Stimulated activated CD4-positive, alpha-beta T cell treated with anti-CD3 and anti-CD28 coated beads, Interleukin-4, amount 100 ng/mL, for 24 hours (primary cell): ENCODE measurements around the gene EIF4E.
A peak's percentile ranks its signal among the peaks of the same experiment; 100 is the strongest.
"Not testable (repeated sequence)": the region's sequence is repeated elsewhere in the genome, so short reads cannot be mapped to it uniquely, and the experiment has no call there.

ENCODE experiments used
- DNase-seq: peaks from one replicate; pipeline ENCODE4 v3.0.0-alpha.2; 2020

The EIF4E gene

DNA sequence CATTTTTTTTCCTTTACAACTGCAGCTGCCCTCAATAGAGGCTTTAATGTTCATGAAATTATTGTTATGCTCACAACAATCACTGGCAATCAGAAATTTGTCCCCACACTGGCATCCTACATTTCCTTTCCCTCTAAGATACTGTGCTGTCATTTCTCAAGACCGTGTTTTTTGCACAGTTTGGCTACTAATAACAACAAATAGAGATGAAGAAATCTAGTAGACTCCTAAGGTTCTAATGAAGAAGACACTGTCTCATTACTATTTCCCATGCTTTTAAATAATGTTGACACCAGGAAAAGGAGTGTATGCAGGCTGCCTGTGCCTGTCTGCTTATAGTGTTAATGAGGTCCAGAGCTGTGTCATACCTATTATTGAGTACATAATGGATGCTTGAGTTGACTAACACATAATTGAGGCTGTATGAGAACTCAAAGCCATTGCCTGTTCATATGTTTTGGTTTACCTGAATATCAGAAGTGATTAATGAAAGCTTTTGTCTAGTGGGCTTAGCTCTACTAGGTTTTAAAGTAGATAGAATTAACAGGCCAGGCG lies 1.5 kb upstream of the EIF4E start:
- no peak for DNase-seq

DNA sequence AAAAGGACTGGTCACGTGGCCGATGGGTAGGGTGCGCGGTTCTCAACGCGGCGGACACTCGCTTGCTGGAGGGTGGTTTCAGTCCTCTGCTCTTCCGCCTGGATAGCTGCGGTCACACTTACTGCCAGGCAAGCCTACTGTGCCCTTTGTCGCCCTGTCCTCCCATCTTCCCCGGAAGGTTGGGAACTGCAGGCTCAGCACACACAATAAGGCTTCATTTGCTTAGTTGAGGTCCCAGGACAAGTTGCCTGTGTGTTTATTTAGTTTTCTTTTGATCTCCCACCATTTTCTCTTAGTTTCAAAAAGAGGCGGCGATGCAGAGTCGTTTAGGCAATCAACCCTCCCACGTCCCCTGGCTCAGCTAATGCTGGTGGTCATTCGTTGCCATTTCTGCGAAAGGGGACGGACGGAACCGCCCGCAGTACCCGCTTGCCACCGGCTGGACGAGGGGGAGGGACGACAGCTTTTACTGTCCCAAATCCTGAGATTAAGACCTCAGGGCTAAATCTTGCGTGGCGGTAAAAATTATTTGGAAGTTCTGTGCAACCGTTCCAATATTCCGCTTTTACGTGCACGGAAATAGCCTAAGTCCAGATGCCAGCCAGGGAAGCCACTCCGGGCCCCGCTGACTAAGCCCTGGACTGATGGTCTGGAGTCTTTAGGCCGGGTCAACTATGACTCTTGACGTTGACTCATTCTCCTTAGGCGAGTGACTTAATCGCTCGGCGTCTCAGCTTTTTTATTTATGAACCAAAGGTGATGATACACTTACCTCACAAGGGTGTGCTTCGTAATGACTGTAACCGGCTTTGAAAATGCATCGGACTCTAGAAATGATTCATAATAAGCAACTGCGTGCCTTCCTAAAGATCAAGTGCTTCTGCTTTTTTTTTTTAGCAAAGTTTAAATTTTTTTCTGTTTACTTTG lies 671 bp upstream of the EIF4E start:
- peak; percentile 69 for DNase-seq

DNA sequence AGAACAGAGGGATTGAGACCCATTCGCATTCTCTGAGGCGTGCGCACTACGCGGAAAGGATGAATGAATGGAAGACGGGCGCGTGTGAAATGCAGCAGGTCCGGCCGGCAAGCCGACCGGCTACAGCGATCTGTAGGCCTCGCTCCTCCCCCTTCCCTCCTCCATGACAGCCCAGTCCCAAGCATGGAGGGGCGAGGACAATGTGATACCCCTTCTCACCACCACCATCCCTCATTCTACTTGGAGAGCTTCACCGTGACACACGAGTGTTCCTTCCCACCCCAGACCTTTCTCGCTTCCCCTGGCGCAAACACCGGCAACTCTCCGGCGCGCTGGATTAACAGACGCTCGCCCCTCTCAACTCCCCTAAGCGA lies 815 bp downstream of the EIF4E start:
- peak; percentile 79 for DNase-seq

DNA sequence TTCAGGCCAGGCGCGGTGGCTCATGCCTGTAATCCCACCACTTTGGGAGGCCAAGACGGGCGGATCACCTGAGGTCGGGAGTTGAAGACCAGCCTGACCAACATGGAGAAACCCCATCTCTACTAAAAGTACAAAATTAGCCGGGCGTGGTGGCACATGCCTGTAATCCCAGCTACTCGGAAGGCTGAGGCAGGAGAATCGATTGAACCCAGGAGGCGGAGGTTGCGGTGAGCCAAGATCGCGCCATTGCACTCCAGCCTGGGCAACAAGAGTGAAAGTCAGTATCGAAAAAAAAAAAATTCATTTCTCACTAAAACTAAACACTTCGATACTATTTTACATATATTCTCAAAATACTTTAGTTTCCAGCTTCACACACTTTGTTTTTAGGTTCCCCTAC lies 2.7 kb downstream of the EIF4E start:
- DNase-seq: not testable (repeated sequence)

DNA sequence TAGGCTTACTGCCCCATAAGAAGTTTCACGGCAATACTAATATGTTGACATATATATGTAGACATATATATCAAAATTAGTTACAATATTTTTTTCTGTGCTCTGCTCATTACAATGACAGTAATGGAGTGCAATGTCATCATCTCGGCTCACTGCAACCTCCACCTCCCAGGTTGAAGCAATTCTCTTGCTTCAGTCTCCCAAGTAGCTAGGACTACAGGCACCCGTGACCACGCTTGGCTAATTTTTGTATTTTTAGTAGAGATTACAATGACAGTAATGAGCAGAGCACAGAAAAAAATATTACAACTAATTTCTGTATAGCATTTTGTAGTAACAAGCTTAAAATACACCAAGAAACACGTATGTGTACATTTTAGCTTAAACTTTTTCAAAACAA lies 7.6 kb downstream of the EIF4E start:
- no peak for DNase-seq

DNA sequence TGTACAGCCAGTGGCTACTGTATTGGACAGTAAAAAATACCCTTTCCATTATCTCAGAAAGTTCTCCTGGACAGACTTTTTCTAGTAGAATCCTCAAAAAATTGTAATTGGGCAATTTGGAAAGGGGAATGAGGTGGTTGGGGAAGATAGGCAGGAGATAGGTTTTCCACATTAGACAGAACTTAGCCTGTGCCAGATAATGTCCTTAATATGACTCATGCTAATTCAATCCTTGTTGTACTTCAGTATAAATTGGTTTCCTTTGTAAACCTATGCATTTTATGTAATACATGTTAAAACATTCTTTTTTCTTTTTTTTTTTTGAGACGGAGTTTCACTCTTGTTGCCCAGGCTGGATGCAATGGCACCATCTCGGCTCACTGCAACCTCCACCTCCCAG lies 8.9 kb downstream of the EIF4E start:
- no peak for DNase-seq

DNA sequence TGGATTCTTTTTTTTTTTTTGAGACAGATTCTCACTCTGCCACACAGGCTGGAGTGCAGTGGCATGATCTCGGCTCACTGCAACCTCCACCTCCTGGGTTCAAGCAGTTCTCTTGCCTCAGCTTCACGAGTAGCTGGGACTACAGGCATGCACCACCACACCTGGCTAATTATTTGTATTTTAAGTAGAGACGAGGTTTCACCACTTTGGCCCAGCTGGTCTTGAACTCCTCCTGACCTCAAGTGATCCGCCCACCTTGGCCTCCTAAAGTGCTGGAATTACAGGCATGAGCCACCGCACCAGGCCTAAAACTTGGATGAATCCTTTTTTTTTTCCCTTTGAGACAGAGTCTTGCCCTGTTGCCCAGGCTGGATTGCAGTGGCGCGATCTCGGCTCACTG lies 18.2 kb downstream of the EIF4E start:
- not testable (repeated sequence) for DNase-seq

DNA sequence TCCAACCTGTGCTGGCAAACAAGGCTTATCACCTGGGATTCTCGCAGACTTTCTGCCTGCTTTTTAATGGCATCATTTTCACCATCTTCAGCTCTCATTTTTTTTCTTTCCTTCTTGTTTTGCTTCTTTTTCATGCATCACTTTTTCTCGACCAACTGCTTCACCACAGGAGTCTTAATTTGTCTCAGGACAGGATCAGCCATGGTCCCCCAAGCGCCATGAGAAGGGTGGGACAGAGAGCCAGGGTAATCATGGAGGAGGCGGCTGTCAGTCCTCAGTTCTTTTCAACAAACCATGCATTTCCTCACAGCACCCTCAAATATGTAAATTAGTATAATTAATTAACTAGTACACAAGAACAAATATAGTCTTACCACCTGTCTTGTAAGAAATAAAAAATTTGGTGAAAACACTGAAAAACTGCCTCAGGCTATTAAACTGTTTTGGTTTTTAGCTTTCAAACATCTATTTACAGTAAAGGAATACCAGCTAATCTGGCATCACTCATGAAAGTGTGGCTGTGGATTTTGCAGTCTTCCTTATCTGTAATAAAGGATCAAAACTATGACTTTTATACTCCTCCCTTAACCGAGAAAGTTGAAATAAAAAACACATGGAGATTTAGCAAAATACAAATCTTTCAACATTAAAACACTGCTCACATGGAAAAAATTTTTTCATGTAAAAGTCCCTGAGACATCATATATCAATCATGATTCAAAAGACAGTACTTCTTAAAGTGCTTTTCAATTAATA lies 19.1 kb downstream of the EIF4E start:
- no peak for DNase-seq

DNA sequence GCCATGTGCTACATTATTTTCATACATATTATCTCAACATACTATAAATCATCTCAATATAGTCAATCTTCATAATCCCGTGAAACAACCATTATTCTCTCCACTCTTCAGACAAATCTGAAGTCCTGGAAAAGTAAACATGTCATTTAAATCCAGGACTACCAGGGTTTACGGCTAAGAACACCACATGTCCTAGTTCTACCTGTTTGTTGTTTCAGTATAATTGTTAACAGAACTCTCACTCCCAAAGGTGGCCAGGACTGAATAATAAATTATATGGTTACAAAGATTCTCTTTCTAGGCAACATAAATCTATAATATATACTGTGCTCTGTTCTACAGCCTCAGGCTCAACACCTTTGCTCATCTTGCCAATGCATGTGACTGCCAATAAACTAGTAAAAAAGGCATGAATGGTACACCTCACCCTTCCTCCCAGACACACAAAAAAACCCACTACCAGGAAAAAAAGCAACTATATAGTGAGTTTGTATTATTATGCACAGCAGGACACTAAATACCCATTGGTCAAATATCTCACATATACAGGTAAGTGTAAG lies 20.1 kb downstream of the EIF4E start:
- no peak for DNase-seq

DNA sequence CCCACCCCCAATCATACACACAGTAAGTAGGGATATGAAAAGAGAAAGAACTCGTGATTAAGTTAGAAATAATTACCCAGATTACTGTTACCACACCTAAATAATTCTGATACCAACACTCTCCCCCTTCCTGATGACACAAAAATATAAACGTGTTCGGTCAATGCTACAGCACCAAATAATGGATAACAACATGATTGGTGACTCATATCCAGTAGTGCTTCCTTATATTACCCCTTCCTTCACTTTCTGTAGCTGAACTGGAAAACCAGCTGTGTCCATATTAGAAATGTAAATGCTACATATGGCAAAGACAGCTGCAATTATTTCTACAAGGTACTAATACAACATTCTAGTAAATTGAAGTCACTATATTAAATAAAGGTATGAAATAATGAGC lies 20.8 kb downstream of the EIF4E start:
- DNase-seq: no peak

DNA sequence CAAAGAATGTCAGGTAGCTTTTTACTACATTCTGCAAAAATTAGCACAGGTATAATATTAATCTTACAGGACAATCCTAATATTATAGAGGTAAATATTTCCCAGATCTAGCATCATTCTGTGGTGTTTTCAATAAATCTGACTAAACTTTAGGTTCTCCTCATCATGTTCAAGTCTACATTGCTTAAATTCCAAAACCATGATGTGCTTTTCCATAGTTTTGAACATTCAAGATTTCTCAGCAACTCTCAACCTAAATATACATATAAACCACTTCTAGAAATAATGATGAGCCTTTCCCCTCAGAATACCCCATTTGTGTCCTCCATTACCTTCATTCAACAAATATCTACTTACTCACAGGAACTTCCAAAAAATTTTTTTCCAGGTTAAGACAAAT lies 23.1 kb downstream of the EIF4E start:
- DNase-seq: no peak

DNA sequence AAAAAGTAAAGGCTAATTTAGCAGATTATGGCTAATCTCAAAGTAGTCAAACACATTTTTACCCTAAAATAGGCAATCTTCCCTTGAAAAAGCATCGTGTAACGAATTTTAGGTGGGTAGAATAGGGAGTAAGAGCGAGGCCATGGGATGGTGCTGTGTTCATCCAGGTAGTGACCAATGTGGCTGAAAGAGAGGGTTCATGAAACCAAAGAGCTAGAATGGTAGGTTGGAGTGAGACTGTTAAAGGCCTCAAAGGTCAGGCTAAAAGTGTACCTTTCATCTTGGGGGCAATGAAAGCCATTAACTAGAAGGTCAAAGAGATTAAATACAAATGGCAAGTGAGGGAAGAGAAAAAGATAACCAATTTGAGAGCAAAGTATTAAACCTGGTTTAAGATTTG lies 23.6 kb downstream of the EIF4E start:
- DNase-seq: no peak

DNA sequence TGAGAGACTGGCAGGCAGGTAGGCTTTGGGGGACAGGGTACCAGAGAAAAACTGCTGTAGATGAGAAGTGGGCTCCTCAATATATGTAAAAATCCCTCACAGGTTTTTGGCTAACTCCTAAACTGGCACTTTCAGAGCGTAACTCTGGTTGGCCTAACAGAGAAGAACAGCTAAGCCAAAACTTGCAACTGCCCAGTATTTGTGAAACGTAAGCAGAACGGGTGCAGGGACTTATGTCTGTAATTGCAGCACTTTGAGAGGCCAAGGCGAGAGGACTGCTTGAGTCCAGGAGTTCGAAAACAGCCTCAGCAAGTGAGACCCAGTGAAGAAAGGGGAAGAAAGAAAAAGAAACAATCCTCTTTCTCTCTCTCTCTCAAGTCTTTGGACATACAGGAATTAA lies 25.0 kb downstream of the EIF4E start:
- no peak for DNase-seq

DNA sequence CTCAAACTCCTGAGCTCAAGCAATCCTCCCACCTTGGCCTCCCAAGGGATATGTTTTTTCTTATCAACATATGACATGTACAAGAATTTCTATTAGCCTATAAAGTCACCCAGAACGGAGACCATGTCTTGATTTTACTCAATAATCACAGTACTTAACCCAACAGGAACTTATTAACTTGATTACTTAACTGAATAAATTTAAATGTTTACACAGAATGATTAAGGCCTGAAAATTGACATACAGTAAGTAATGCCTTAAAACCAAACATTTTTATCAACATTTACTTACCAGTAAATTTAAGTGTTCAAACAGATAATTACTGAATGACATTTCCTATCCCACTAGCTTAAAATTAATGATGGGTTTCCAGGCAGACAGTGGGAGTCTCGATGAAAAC lies 25.4 kb downstream of the EIF4E start:
- DNase-seq: no peak

DNA sequence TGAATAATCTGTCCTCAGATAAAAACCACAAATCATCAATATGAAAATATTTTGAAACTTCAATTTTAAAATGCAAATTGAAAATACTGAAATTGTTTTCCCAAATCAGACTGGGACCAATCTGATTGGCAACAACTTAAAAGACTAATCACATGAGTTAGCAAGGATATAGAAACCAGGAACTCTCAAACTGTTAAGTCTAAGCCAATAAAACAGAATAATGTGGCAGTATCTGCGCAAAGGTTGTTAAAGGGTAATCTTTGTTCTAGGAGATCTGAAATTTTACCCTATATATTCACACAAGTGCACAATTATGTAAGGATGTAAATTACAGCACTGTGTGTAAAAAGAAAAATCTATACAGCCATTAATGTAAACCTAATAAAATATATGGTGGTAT lies 29.7 kb downstream of the EIF4E start:
- DNase-seq: no peak

DNA sequence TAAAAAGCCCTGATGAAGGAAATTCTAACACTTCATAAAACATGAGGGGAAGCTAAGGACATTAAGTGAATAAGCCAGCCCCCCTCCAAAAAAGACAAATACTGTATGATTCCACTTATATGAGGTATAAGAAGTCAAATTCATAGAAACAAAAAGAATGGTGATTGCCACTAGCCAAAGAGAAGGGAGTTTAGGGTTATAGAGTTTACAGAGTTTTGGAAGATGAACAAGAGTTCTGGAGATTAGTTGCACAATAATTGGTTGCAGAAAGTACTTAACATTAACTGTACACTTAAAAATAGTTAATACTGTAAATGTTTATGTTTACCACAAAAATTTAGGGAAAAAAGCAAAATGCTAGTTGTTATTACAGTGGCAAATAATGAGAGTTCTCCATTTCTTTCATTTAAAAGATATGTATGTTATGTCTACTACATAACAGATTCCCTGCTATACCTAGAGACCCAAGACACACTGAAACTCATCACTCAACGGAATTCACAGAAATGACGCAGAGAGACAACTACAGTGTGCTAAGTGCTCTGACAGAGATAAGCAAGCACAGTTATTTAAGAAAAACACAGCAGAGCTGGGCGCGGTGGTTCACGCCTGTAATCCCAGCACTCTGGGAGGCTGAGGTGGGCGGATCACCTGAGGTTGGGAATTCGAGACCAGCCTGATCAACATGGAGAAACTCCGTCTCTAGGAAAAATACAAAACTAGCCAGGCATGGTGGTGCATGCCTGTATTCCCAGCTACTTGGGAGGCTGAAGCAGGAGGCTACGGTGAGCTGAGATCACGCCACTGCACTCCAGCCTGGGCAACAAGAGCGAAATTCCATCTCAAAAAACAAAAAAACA lies 37.2 kb downstream of the EIF4E start:
- no peak for DNase-seq

DNA sequence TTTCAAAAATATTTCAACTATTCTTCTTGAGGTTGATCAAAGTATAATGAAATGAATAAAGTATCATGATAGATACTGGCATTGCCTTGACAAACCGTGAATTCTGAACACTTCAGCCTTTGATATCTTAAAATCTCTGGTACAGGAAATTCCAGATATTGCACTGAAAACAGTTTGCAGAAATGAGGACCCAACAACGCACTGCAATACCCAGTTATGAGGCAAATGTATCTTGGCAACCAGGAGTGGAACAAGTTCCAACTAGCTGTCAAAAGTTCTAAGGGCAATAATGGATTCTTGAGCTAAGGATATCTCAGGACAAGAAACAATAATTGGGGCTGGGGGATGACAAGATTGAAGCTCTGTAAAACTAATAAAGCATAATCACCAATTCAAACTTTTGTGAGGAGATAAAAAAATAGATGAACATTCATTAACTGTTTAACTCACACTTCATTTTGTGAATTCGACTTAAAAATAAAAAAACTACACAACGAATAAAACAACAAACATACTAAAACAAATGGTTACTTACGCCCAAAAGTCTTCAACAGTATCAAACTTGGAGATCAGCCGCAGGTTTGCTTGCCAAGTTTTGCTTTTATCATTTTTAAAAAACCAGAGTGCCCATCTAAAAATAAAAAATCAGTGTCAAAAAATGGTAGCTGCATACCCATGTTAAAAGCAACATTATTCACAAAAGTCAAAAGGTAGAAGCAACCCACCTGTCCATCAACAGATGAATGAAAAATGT lies 38.1 kb downstream of the EIF4E start:
- DNase-seq: no peak

DNA sequence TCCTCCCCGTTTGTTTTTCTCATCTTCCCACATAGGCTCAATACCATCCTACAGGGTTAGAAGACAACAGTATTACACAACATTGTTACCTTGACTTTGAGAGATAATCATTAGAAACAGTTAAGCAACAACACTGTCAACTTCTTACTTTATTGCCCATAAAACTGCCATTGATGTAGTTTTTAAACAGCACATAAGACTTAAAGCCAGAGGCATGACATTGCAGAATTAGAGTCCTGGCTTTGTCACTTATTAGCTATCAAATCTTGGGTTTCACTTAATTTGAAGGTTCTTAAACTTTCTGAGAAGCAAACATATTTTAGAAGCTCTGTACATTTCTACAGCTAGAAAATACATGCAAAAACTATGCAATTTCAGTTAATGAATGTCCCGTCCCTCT lies 41.8 kb downstream of the EIF4E start:
- no peak for DNase-seq

DNA sequence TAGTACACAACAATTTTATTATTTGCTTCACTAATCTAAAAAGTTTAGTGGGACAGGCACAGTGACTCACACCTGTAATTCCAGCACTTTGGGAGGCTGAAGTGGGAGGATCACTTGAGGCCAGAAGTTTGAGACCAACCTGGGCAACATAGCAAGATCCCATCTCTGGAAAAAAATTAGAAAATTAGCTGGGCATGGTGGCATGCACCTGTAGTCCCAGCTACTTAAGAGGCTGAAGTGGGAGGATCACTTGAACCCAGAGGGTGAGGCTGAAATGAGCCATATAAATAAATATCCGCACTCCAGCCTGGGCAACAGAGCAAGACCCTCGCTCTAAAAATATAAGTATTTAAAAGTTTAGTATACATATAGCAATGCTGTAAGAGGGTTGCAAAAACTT lies 42.6 kb downstream of the EIF4E start:
- DNase-seq: not testable (repeated sequence)

DNA sequence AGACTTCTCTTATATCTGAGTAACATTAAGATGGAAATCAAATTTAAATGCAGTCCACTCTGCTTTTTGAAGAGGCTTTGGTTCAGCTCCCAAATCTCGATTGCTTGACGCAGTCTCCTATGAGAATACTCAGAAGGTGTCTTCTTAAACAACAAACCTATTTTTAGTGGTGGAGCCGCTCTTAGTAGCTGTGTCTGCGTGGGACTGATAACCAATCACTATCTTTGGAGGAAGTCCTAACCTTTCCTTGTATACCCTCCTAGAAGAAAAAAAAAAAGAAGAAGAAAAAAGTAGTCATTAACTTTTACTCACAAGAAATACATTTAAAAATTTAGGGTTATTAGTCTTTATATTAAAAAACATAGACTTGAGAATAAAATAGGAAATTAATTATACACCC lies 48.0 kb downstream of the EIF4E start:
- not testable (repeated sequence) for DNase-seq

DNA sequence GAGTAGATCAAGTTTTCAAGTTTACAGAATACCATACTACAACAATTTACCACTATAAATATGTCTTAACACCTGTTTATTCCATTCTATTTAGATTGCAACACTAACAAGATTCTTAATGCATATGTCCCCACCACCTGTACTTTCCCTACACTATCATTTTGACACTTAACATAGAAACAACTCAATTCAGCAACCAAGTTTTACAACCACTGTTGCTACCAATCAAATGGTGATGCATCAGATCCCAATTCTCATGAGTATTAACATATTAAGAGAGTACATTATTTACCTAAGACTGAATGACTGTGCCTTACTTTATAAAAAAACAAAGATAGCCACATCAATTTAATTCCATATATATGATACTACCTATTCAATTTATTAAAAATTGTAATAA lies 49.4 kb downstream of the EIF4E start:
- DNase-seq: no peak

DNA sequence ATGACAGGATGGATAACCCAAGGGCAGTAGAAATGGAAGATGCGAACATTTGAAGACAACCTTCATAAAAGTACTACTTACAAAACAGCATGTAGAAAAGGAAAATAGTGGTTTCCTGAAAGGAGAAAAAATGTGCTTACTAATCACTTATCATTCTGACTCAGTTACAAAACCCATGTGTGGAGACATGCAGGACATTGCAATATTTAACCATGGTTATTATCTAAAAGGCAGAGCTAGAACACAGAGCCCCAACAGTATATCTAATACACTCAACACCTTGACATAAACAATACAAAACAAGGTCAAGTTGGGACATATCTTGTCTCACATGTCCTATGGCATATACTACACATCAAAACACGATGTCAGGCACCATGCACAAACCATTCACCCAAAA lies 55.9 kb downstream of the EIF4E start:
- DNase-seq: no peak
